Epithelial cell of prostate (primary cell): Measurements from ENCODE around the gene SERPINB8.

Source experiments
- DNase-seq: peaks from one replicate; pipeline ENCODE4 v3.0.0-alpha.2; 2011; ENCODE audit warnings: low read depth, low spot score
- H3K27ac ChIP-seq: fragments of 450-650 bp; 2 replicates; pipeline ENCODE4 v1.5.1; 2017; ENCODE audit warnings: mild to moderate bottlenecking

Gene SERPINB8

GRCh38 chr18:63963615-63964256 is 6.1 kb upstream of the SERPINB8 start:
- no peak for DNase-seq

GRCh38 chr18:63964908-63965307 is 5.0 kb upstream of the SERPINB8 start:
- no peak for DNase-seq
- H3K27ac ChIP-seq, result no peak overlapping the region

More at GRCh38 chr18:63963615-63964256, 6.1 kb upstream of the SERPINB8 start:
- peak overlapping the region; percentile 28 for H3K27ac ChIP-seq

GRCh38 chr18:63965716-63966330 is 4.1 kb upstream of the SERPINB8 start:
- DNase-seq, result no peak
- H3K27ac ChIP-seq, result peak overlapping the region; percentile 27

GRCh38 chr18:63970809-63971205 is 926 bp downstream of the SERPINB8 start:
- DNase-seq, result no peak
- peak overlapping the region; percentile 100 for H3K27ac ChIP-seq

- H3K27ac ChIP-seq, result peak overlapping the region; percentile 100
These were observed 1.6 kb downstream of the SERPINB8 start for GRCh38 chr18:63971320-63972001.

GRCh38 chr18:63972002-63972376 is 2.1 kb downstream of the SERPINB8 start:
- no peak for DNase-seq
- H3K27ac ChIP-seq, result peak overlapping the region; percentile 100

More at GRCh38 chr18:63971320-63972001, 1.6 kb downstream of the SERPINB8 start:
- no peak for DNase-seq

- H3K27ac ChIP-seq, result no peak overlapping the region
- no peak for DNase-seq
These were observed 5.1 kb downstream of the SERPINB8 start for GRCh38 chr18:63974991-63975390.

- no peak overlapping the region for H3K27ac ChIP-seq
- no peak for DNase-seq
These were observed 5.7 kb downstream of the SERPINB8 start for GRCh38 chr18:63975628-63976027.

- no peak for DNase-seq
- no peak overlapping the region for H3K27ac ChIP-seq
These were observed 7.2 kb downstream of the SERPINB8 start for GRCh38 chr18:63977040-63977439.

GRCh38 chr18:63979409-63979920 is 9.6 kb downstream of the SERPINB8 start:
- H3K27ac ChIP-seq, result no peak overlapping the region
- no peak for DNase-seq

- DNase-seq, result no peak
- no peak overlapping the region for H3K27ac ChIP-seq
These were observed 10.1 kb downstream of the SERPINB8 start for GRCh38 chr18:63980027-63980426.

- H3K27ac ChIP-seq, result no peak overlapping the region
- DNase-seq, result no peak
These were observed 11.1 kb downstream of the SERPINB8 start for GRCh38 chr18:63980896-63981460.

GRCh38 chr18:63981719-63982118 is 11.8 kb downstream of the SERPINB8 start:
- no peak for DNase-seq
- no peak overlapping the region for H3K27ac ChIP-seq

GRCh38 chr18:63982361-63982760 is 12.5 kb downstream of the SERPINB8 start:
- no peak for DNase-seq
- no peak overlapping the region for H3K27ac ChIP-seq

GRCh38 chr18:63986885-63987284 is 17.0 kb downstream of the SERPINB8 start:
- DNase-seq, result no peak

GRCh38 chr18:63987743-63988142 is 17.9 kb downstream of the SERPINB8 start:
- DNase-seq, result no peak
- no peak overlapping the region for H3K27ac ChIP-seq

More at GRCh38 chr18:63986885-63987284, 17.0 kb downstream of the SERPINB8 start:
- H3K27ac ChIP-seq, result no peak overlapping the region

- H3K27ac ChIP-seq, result no peak overlapping the region
- DNase-seq, result no peak
These were observed 22.9 kb downstream of the SERPINB8 start for GRCh38 chr18:63992751-63993150.

- DNase-seq, result no peak
- no peak overlapping the region for H3K27ac ChIP-seq
These were observed 25.0 kb downstream of the SERPINB8 start for GRCh38 chr18:63994783-63995399.

GRCh38 chr18:63997041-63997440 is 27.2 kb downstream of the SERPINB8 start:
- peak overlapping the region; percentile 56 for H3K27ac ChIP-seq
- peak; percentile 58 for DNase-seq

- H3K27ac ChIP-seq, result peak overlapping the region; percentile 56
- peak; percentile 46 for DNase-seq
These were observed 27.7 kb downstream of the SERPINB8 start for GRCh38 chr18:63997606-63998005.
